GM23338 (cell line): Measurements from ENCODE around the gene NDUFAF8.

Experiments used
- EZH2 ChIP-seq: fragments of 200-600 bp; sonication (generic); IDR thresholded peaks from one replicate; pipeline ENCODE4 v1.8.0; 2017; ENCODE audit warnings: antibody characterized with exemption, mild to moderate bottlenecking, low read depth; ENCODE audit not compliant: unreplicated experiment
- EZH2phosphoT487 ChIP-seq: fragments of 200-600 bp; sonication (generic); IDR thresholded peaks from one replicate; pipeline ENCODE4 v1.8.1; 2018; ENCODE audit warnings: antibody characterized with exemption; ENCODE audit not compliant: unreplicated experiment
- POLR2AphosphoS5 ChIP-seq: IDR thresholded peaks from 2 replicates; pipeline ENCODE4 v1.6.1; 2016; ENCODE audit warnings: antibody characterized with exemption, low read depth
- TF ChIP-seq, protein P1 (sequence below), 2 experiments: fragments of 200-600 bp in 1 of 2; sonication (generic) in 1 of 2; conservative IDR thresholded peaks; 2 replicates each; pipeline versions ENCODE4 v1.5.1 to v1.6.1; 2016 to 2017; ENCODE audit warnings: antibody characterized with exemption in 2 of 2, low read depth in 2 of 2, mild to moderate bottlenecking in 2 of 2, moderate library complexity in 1 of 2

DNA sequence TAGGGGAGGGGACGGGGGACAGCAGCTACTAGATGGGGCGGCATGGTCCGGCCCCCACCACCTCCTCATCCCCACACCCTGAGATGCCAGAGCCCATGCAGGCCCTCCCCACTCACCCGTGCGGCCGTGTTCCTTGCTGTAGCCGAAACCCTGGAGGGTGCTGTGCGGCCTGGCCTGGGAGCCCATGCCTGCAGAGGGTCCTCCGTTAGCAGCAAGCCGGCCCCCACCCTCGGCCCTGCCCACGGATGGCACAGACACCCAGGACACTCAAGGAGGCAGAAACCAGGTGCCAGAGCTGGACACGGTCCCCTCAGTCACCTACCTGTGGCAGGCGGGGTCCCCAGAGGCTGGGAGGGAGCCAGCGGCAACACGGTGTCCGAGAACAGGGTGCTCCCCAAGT lies 5.8 kb upstream of the NDUFAF8 start:
- TF ChIP-seq, protein P1, sequence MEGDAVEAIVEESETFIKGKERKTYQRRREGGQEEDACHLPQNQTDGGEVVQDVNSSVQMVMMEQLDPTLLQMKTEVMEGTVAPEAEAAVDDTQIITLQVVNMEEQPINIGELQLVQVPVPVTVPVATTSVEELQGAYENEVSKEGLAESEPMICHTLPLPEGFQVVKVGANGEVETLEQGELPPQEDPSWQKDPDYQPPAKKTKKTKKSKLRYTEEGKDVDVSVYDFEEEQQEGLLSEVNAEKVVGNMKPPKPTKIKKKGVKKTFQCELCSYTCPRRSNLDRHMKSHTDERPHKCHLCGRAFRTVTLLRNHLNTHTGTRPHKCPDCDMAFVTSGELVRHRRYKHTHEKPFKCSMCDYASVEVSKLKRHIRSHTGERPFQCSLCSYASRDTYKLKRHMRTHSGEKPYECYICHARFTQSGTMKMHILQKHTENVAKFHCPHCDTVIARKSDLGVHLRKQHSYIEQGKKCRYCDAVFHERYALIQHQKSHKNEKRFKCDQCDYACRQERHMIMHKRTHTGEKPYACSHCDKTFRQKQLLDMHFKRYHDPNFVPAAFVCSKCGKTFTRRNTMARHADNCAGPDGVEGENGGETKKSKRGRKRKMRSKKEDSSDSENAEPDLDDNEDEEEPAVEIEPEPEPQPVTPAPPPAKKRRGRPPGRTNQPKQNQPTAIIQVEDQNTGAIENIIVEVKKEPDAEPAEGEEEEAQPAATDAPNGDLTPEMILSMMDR (conservative IDR thresholded peaks at IDR 0.05; ENCODE audit: low read depth in 2 of 2), result no peak
- TF ChIP-seq POLR2AphosphoS5, result no peak
- TF ChIP-seq EZH2, result no peak
- no peak for TF ChIP-seq EZH2phosphoT487
